GM13976 (cell line): ENCODE data around the gene ZNF653.
A peak's percentile ranks its signal among the peaks of the same experiment; 100 is the strongest.
"Not testable (repeated sequence)": the region's sequence is repeated elsewhere in the genome, so short reads cannot be mapped to it uniquely, and the experiment has no call there.

Experiments
- DNase-seq: peaks from one replicate; pipeline ENCODE4 v3.0.0; 2012; ENCODE audit warnings: low spot score
- CTCF ChIP-seq: IDR thresholded peaks from 2 replicates; pipeline ENCODE4 v1.5.1; 2012; ENCODE audit warnings: borderline replicate concordance, mild to moderate bottlenecking; ENCODE audit not compliant: insufficient read depth; ENCODE audit errors: extremely low read depth, missing control alignments, control extremely low read depth
- in situ Hi-C: fragments of 300-500 bp; cut with MboI; formaldehyde crosslinking; loops from one replicate; pipeline ENCODE4 v1.12.0; 2022; ENCODE audit warnings: low sequenced_read_pairs, mixed read lengths, inconsistent platforms; ENCODE audit not compliant: unreplicated experiment

The ZNF653 gene

GRCh38 chr19:11473725-11474124 is 31.9 kb downstream of the ZNF653 start:
- in situ Hi-C loops, result no loop called here
- TF ChIP-seq CTCF, result no peak
- DNase-seq, result no peak

- DNase-seq, in situ Hi-C loops: not testable (repeated sequence)
These were observed 37.3 kb downstream of the ZNF653 start for GRCh38 chr19:11468266-11468845.

- in situ Hi-C loops, result no loop called here
- no peak for TF ChIP-seq CTCF
- DNase-seq, result no peak
These were observed 40.0 kb downstream of the ZNF653 start for GRCh38 chr19:11465600-11465999.

- TF ChIP-seq CTCF, result no peak
- no peak for DNase-seq
- in situ Hi-C loops, result no loop called here
These were observed 41.0 kb downstream of the ZNF653 start for GRCh38 chr19:11464333-11465265.

GRCh38 chr19:11463391-11463790 is 42.2 kb downstream of the ZNF653 start:
- no peak for TF ChIP-seq CTCF
- in situ Hi-C loops, result no loop called here
- DNase-seq, result no peak

- TF ChIP-seq CTCF, result no peak
- DNase-seq, result no peak
- in situ Hi-C loops, result no loop called here
These were observed 44.2 kb downstream of the ZNF653 start for GRCh38 chr19:11461453-11461852.

- in situ Hi-C loops, result no loop called here
- TF ChIP-seq CTCF, result peak; percentile 8
- DNase-seq, result peak; percentile 51
These were observed 45.4 kb downstream of the ZNF653 start for GRCh38 chr19:11460207-11460606.

GRCh38 chr19:11458912-11459311 is 46.7 kb downstream of the ZNF653 start:
- in situ Hi-C loops, DNase-seq: not testable (repeated sequence)
